Rectal smooth muscle tissue (tissue), 1 donor: ENCODE measurements around the gene GMDS.

Experiments
- H3K27ac ChIP-seq: one replicate; pipeline ENCODE4 v1.7.0; 2013; ENCODE audit warnings: low read depth, low read length, inconsistent platforms
- H3K27me3 ChIP-seq: one replicate; pipeline ENCODE4 v1.7.0; 2013; ENCODE audit warnings: low read length; ENCODE audit not compliant: control insufficient read depth, insufficient read depth
- H3K36me3 ChIP-seq: one replicate; pipeline ENCODE4 v1.7.0; 2013; ENCODE audit warnings: low read length; ENCODE audit not compliant: control insufficient read depth, insufficient read depth
- H3K4me1 ChIP-seq: one replicate; pipeline ENCODE4 v1.7.0; 2013; ENCODE audit warnings: low read length; ENCODE audit not compliant: control insufficient read depth, insufficient read depth
- H3K4me3 ChIP-seq: one replicate; pipeline ENCODE4 v1.7.0; 2013; ENCODE audit warnings: low read length
- H3K9ac ChIP-seq: one replicate; pipeline ENCODE4 v1.7.0; 2013; ENCODE audit warnings: low read length

The GMDS gene

GRCh38 chr6:1802491-1803395 lies 442.7 kb downstream of the GMDS start:
- no peak overlapping the region for H3K4me3 ChIP-seq

GRCh38 chr6:1801401-1801800 lies 444.0 kb downstream of the GMDS start:
- Histone ChIP-seq H3K27ac (no peak overlapping the region), H3K27me3 (no peaks in the 10 kb centered on the region)

More at GRCh38 chr6:1802491-1803395, 442.7 kb downstream of the GMDS start:
- Histone ChIP-seq H3K27ac (no peak overlapping the region), H3K27me3 (no peaks in the 10 kb centered on the region), H3K9ac (no peak overlapping the region), H3K4me1 (no peaks in the 10 kb centered on the region), H3K36me3 (no peaks in the 10 kb centered on the region)

GRCh38 chr6:1800845-1801244 lies 444.6 kb downstream of the GMDS start:
- H3K9ac ChIP-seq = no peak overlapping the region
- H3K27ac ChIP-seq = no peak overlapping the region
- H3K36me3 ChIP-seq = no peaks in the 10 kb centered on the region
- H3K4me3 ChIP-seq = no peak overlapping the region
- no peaks in the 10 kb centered on the region for H3K4me1 ChIP-seq
- no peaks in the 10 kb centered on the region for H3K27me3 ChIP-seq

More at GRCh38 chr6:1801401-1801800, 444.0 kb downstream of the GMDS start:
- no peaks in the 10 kb centered on the region for H3K36me3 ChIP-seq
- H3K4me1 ChIP-seq = no peaks in the 10 kb centered on the region
- H3K9ac ChIP-seq = no peak overlapping the region
- no peak overlapping the region for H3K4me3 ChIP-seq

- H3K9ac ChIP-seq = no peak overlapping the region
- H3K36me3 ChIP-seq = no peaks in the 10 kb centered on the region
- H3K27me3 ChIP-seq = no peaks in the 10 kb centered on the region
- H3K4me1 ChIP-seq = no peaks in the 10 kb centered on the region
- H3K4me3 ChIP-seq = no peak overlapping the region
- no peak overlapping the region for H3K27ac ChIP-seq
Observed at GRCh38 chr6:1798965-1799325, 446.5 kb downstream of the GMDS start.

- Histone ChIP-seq H3K4me3 (no peak overlapping the region), H3K9ac (no peak overlapping the region), H3K4me1 (no peaks in the 10 kb centered on the region), H3K27me3 (no peaks in the 10 kb centered on the region), H3K27ac (no peak overlapping the region), H3K36me3 (no peaks in the 10 kb centered on the region)
Observed at GRCh38 chr6:1798303-1798964, 447.0 kb downstream of the GMDS start.

GRCh38 chr6:1797801-1798200 lies 447.6 kb downstream of the GMDS start:
- Histone ChIP-seq H3K27me3 (no peaks in the 10 kb centered on the region), H3K9ac (no peak overlapping the region), H3K36me3 (no peaks in the 10 kb centered on the region), H3K27ac (no peak overlapping the region), H3K4me3 (no peak overlapping the region), H3K4me1 (no peaks in the 10 kb centered on the region)

- H3K4me1 ChIP-seq = no peaks in the 10 kb centered on the region
- H3K9ac ChIP-seq = no peak overlapping the region
- no peak overlapping the region for H3K4me3 ChIP-seq
- H3K27ac ChIP-seq = no peak overlapping the region
- no peaks in the 10 kb centered on the region for H3K27me3 ChIP-seq
- H3K36me3 ChIP-seq = no peaks in the 10 kb centered on the region
Observed at GRCh38 chr6:1796706-1797529, 448.5 kb downstream of the GMDS start.

GRCh38 chr6:1795910-1796309 lies 449.5 kb downstream of the GMDS start:
- H3K27ac ChIP-seq = no peak overlapping the region
- H3K4me3 ChIP-seq = no peak overlapping the region
- no peak overlapping the region for H3K9ac ChIP-seq
- no peaks in the 10 kb centered on the region for H3K36me3 ChIP-seq
- no peaks in the 10 kb centered on the region for H3K27me3 ChIP-seq
- H3K4me1 ChIP-seq = no peaks in the 10 kb centered on the region

- Histone ChIP-seq H3K4me1 (no peaks in the 10 kb centered on the region), H3K27ac (no peak overlapping the region), H3K9ac (no peak overlapping the region), H3K36me3 (no peaks in the 10 kb centered on the region), H3K4me3 (no peak overlapping the region), H3K27me3 (no peaks in the 10 kb centered on the region)
Observed at GRCh38 chr6:1792989-1793388, 452.4 kb downstream of the GMDS start.

- Histone ChIP-seq H3K4me1 (no peaks in the 10 kb centered on the region), H3K36me3 (no peaks in the 10 kb centered on the region), H3K4me3 (no peak overlapping the region), H3K9ac (no peak overlapping the region), H3K27me3 (no peaks in the 10 kb centered on the region), H3K27ac (no peak overlapping the region)
Observed at GRCh38 chr6:1790684-1791083, 454.7 kb downstream of the GMDS start.

- H3K9ac ChIP-seq = no peak overlapping the region
- H3K27me3 ChIP-seq = no peaks in the 10 kb centered on the region
- no peaks in the 10 kb centered on the region for H3K4me1 ChIP-seq
- no peaks in the 10 kb centered on the region for H3K36me3 ChIP-seq
- no peak overlapping the region for H3K4me3 ChIP-seq
- H3K27ac ChIP-seq = no peak overlapping the region
Observed at GRCh38 chr6:1789092-1789491, 456.3 kb downstream of the GMDS start.

- Histone ChIP-seq H3K4me3 (no peak overlapping the region), H3K27ac (no peak overlapping the region), H3K9ac (no peak overlapping the region), H3K4me1 (no peaks in the 10 kb centered on the region), H3K36me3 (no peaks in the 10 kb centered on the region), H3K27me3 (no peaks in the 10 kb centered on the region)
Observed at GRCh38 chr6:1787894-1788293, 457.5 kb downstream of the GMDS start.
